GM12865 (cell line): ENCODE results near the gene ARHGAP18.
A peak's percentile ranks its signal among the peaks of the same experiment; 100 is the strongest.

Source experiments
- DNase-seq: peaks from one replicate; pipeline ENCODE4 v3.0.0; 2010; ENCODE audit warnings: low read depth
- H3K4me3 ChIP-seq: 2 replicates; pipeline ENCODE4 v1.5.1; 2011; ENCODE audit warnings: mild to moderate bottlenecking, low read depth, low read length, control low read depth
- TF ChIP-seq, protein P1 (sequence below): IDR thresholded peaks from 2 replicates; pipeline ENCODE4 v1.5.1; 2011; ENCODE audit warnings: low read length, control low read depth, low read depth, inconsistent platforms; ENCODE audit not compliant: insufficient read depth; ENCODE audit errors: missing control alignments

Gene ARHGAP18

DNA sequence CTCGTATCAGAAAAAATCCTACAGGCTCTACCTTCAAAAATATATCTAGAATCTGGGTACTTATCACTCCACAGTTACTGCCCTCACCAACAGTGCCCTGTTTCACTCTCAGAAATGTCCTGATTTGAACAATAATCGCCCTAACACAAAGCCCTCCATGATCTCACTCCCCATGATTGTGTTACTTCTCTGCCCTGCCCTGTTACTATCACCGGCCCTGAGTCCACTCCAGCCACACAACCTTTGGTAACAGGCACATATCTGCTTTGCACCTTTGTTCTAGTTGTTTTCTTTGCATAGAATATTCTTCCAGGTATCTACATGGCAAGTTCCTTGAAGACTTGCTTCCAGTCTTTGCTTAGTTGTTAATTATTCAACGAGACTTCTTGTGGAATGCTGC lies 142.0 kb downstream of the ARHGAP18 start:
- TF ChIP-seq, protein P1, sequence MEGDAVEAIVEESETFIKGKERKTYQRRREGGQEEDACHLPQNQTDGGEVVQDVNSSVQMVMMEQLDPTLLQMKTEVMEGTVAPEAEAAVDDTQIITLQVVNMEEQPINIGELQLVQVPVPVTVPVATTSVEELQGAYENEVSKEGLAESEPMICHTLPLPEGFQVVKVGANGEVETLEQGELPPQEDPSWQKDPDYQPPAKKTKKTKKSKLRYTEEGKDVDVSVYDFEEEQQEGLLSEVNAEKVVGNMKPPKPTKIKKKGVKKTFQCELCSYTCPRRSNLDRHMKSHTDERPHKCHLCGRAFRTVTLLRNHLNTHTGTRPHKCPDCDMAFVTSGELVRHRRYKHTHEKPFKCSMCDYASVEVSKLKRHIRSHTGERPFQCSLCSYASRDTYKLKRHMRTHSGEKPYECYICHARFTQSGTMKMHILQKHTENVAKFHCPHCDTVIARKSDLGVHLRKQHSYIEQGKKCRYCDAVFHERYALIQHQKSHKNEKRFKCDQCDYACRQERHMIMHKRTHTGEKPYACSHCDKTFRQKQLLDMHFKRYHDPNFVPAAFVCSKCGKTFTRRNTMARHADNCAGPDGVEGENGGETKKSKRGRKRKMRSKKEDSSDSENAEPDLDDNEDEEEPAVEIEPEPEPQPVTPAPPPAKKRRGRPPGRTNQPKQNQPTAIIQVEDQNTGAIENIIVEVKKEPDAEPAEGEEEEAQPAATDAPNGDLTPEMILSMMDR, result no peak
- H3K4me3 ChIP-seq, result no peak overlapping the region
- DNase-seq, result no peak

DNA sequence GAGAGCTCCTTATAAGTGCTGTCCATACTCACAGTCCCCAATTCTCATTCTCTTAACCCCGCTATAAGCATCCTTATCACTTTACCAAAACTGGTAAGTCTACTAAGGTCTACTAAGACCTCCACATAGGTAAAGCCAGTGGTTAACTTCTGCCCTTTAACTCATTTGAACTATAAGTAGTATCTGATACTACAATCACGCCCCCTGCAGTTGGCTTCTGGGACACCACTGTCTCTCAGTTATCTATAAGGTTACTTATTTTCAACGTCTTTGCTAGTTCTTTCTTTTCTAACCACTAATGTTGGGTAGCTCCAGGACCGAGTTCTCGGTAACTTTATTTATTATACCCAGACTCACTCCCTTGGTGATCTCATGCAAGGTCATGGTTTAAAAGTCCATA lies 142.6 kb downstream of the ARHGAP18 start:
- peak; percentile 24 for DNase-seq
- TF ChIP-seq, protein P1, result peak; percentile 31
- H3K4me3 ChIP-seq, result no peak overlapping the region

DNA sequence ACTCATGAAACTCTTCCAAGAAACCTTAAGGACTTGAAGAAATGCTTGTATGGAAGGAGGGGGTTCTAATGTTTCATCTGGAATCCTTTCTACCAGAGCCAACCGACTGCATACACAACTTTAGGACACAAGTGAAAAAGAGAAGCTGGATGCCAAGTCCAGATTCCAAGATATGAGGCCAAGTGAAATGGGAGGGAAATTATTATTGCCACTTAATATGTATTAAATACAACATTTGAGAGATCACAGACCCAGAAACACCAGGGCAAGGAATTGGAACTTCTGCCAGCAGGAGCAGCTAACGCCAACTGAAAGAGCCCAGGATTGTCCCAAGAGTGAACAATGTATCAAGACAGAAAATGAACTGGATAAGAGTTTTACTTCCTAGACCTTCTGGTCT lies 144.2 kb downstream of the ARHGAP18 start:
- no peak overlapping the region for H3K4me3 ChIP-seq
- TF ChIP-seq, protein P1, result no peak
- DNase-seq, result no peak

DNA sequence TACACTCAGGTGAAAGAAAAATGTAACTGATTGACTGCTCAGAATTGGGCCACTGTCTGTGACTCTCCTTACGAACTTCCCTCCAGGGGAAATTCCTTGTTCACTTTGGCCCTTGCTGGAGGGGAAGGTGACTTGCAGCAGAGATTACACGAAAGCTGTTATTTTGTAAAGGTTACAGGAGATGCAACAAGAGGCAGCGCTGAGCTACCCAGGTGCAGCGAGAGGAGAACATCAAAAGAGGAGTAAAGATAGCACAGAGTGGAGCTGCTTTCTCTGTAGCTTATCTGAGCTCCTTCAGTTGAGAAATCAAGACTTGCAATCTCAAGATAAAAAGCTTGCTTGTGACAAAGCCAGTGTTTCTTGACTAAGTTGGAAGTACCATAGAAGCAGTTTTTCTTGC lies 144.6 kb downstream of the ARHGAP18 start:
- TF ChIP-seq, protein P1, result no peak

DNA sequence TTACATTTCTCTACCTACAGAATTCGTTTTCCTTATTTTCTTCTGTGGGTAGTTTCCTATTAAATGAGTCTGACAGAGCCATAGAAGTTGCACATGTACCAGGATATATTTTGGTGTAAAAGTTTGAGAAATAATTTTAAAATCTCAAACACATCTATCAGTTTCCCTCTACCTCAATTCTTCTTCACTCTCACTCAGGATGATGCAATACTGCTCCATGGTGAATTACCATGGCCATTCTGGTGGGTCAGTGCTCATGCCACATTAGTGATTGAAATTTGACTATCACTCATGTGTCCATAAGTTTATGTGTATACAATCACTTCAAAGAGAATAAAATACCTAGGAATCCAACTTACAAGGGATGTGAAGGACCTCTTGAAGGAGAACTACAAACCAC lies 151.7 kb downstream of the ARHGAP18 start:
- no peak for DNase-seq
- TF ChIP-seq, protein P1, result no peak
- H3K4me3 ChIP-seq, result no peak overlapping the region

More for the DNA sequence above, 144.6 kb downstream of the ARHGAP18 start:
- H3K4me3 ChIP-seq, result no peak overlapping the region
- no peak for DNase-seq

DNA sequence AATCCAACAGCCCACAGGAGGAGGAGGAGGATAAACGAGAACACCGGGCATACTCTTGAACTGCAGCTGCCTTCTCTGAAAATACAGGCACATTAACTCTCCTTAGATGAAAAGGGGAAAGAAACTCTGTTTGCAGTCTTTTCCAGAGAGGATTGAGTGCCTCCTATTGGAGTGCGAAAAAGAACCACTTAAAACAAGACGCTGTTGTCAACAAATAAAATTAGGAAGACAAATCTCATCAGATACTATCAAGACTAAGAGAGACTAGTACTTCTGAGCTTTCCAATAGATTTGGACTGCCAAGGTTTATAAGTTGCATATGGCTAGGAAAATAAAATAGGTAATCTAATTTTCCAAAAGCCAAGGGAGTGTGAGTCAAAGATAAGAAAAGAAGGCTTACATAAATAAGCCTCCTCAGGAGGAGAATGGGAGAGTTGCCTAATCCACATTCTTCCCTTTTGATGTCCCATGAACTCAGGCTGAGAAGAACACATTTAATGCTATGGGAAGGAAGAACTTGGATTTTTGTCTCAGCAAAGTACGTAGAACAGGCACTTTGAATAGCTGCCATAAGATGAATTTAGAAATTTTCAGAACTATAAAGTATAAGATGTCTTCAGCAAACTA lies 154.7 kb downstream of the ARHGAP18 start:
- DNase-seq, result no peak
- no peak overlapping the region for H3K4me3 ChIP-seq
- TF ChIP-seq, protein P1, result no peak

DNA sequence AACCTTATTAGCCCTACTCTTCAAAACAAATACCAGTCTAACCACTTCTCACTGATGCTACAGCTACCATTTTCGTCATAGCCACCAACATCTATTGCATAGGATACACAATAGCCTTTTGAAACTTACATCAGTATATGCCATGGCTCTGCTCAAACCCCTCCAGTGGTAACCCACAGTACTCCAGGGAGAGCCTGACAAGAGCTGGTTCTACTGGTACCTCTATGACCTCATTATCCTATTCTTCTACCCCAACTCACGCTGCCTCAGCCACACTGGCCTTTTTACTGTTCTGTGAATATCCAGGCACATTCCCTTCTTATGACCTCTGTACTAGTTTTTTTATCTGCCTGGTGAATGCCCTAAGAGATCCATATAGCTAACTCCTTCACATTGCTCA lies 157.6 kb downstream of the ARHGAP18 start:
- DNase-seq, result no peak
- no peak overlapping the region for H3K4me3 ChIP-seq
- TF ChIP-seq, protein P1, result no peak
